HG02678 (cell line): ENCODE measurements around the gene SEZ6L.

Source experiments
- ATAC-seq: cut with Tn5 transposase; IDR thresholded peaks from one replicate; pipeline ENCODE4 v1.9.1; 2021; ENCODE audit warnings: mild to moderate bottlenecking, moderate library complexity; ENCODE audit not compliant: unreplicated experiment

SEZ6L gene

DNA sequence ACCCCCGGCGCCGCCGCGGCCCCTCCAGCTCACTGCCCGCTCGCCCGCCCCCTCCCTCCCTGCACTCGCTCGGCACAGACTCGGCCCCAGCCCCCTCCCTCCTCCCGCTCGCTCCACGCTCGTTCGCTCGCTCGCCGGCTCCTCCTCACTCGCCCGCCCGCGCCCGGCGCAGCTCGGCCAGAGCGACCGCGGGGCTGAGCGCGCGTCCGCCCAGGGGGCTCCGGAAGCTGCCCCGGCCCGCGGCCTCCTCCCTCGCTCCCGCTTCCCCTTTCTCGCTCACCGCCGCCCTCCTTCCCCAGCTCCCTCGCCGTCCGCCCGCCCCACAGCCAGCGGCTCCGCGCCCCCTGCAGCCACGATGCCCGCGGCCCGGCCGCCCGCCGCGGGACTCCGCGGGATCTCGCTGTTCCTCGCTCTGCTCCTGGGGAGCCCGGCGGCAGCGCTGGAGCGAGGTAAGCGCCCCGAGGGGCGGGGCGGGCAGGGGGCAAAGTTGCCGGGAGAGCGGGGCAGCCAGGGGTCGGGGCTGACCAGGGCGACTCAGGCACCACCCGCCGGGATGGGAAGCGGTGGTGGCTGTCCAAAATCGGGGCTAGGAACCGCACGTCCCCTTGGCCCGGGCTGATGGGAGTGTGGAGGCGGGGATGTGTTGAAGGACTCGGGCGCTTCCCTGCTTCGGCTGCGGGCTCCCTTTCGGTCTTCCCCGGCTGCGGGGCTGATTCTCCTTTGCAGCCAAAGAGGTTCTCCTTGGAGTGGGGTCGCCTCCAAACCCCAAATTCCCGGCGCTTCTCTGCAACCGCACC is at the start of gene SEZ6L:
TSS of gene SEZ6L (plus strand) at position 148 of the 797 bp plus-strand sequence. CDS start at position 356, 208 bp downstream.
- ATAC-seq = no peak

DNA sequence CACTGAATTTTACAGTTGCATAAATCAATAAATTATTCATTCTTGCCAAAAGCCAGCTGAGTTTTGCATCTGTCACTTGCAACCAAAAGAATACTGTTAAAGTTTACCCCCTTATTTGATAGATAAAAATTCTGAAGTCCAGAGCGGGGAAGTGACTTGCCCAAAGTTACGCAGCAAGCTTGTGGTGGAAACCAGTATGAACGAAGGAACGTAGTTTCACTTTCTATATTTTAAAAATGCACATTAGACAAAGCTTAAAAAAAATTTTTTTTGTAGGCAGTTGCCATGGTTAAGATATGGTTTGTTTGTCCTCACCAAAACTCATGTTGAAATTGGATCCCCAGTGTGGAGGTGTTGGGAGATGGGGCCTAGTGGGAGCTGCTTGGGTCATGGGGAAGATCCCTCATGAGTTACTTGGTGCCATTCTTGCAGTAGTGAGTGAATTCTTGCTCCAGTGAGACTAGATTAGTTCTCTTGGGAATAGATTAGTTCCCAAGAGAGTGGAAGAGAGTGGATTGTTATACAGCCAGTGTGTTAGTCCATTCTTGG is 46.3 kb upstream of the SEZ6L start:
- ATAC-seq = no peak

DNA sequence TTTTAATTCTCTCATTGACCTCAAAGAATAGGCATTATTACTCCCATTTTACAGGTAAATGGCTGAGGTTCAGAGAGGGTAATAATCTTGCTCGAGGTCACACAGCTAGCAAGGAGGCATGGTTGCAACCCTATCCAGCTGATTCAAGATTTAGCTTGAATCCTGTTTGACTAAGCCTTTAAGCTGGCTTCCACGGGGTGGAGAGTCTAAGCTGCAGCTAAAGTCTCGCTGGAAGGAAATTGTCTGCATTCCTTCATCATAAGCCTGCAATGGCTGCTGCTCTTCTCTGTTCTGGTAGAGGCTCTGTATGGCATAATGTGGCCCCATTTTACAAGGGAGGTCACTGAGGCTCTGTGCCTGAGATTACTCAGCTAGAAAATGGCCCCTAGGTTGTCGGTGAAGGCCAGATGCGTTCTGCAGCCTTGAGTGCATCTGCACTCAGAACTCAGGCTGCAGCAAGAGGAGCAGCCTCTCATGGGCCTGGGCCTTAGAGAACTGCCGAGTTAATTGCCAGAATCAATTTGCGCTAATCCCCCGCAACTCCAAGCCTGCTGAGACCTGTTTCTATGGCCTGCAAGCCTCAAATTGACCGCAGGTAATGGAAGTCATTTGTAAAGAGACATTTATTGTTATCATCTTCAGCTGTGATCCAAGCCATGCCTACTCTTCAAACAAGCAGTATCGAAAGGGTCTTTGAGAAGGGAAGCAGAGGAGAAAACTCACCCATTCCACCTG is 44.1 kb upstream of the SEZ6L start:
- ATAC-seq = no peak

DNA sequence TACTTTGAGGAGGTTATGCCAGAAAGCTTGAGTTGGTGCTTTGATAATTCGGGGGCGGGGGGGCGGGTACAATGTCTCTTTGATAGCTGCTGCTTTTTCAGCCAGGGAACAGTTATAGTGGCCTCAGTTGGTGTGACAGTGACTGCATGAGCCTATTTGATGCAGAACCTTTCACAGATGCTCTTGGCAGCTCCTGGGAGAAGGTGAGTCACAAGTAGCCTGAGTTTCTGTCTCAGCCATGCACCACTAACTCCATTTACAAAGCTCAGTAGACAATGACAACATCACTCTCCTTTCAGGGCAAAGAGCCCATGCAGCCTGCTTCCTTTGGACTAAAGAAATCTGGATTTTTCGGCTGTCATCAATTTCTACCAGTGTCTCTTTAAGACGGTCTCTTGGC is 42.1 kb upstream of the SEZ6L start:
- ATAC-seq = no peak

DNA sequence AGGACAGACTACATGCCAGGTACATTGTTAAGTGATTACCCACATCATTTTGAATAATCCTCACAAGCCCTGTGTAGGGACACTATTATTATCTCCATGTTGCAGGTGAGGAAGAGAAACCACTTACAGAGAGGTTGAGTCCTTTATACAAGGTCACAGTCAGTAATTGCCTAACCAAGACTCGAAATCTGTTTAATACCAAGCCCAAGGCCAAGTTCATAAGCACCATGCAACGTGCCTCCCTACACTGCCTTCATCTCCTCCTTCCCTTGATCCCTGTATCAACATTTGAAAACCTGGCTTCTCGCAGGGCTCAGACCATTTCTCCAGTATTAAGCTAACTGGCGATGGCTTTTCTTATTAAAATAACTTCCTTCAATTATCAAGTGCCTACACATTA is 41.7 kb upstream of the SEZ6L start:
- no peak for ATAC-seq

DNA sequence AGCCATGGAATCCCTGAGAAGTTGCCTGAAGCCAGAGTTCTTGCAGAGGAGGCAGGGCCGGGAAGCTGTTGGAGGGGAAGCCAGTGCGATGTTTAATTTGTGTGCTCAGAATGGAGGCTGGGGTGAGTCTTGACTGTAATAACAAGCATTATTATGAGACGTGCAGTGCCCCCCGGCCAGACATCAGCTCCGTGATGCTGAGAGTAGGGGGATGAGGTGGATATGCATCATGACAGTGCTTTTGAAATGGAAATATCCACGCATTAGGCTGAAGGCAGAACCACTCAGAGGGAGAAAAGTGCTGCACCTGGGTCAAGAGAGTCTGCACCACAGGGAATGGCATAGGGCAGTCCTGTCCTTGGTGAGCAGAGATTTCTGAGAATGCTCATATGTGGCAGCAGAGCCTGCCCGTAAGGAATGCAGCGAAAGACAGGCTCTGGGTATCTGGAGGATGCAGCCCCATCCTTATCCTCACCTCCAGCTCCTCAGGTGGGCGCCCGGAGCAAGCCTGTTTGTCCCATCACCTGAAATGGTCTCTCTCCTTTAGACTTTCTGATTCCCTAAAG is 37.6 kb upstream of the SEZ6L start:
- ATAC-seq = no peak

DNA sequence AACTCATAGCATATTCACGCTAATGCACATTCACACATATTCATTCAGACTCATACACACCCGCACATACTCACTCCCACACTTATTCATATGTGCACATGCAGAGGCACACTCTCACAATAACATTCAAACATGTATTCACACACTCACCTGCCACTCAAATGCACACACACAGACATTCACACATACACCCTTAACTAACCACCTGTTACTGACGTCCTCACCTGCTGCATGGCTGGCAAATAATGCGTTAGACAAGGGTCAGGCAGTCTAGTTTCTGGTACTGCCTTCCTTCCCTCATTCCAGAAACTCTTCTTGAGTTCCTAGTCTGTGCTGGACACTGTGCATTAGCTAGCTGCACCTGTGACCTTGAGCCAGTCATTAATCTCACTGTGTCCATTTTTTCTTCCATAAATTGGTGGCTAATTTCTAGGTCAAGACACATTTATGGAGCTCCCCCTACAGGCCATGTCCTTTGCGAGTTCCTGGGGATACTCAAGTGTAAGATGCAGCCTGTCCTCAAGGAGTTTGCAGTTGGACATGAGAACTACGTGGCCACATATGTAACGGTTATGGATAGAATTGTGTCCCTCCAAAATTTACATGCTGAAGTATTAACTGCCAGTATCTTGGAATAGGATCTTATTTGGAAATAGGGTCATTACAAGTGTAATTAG is 34.5 kb upstream of the SEZ6L start:
- ATAC-seq = no peak

DNA sequence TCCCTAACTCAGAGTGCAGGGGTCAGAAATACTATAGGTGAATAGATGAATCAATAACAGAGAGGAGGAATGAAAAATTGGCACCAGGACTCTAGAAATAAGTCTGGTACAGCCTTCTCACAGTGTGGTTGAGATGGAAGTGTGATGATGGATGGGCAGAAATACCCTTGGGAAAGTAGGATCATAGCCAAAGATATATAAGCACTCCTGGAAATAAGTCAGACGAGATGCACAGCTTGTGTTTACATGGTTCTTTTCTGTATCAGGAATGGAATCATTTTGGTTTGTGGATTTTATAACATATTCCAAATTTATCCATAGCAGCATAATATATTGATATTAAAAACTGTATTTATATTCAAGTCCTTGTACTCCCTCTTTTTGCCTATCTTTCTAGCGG is 33.5 kb upstream of the SEZ6L start:
- no peak for ATAC-seq

DNA sequence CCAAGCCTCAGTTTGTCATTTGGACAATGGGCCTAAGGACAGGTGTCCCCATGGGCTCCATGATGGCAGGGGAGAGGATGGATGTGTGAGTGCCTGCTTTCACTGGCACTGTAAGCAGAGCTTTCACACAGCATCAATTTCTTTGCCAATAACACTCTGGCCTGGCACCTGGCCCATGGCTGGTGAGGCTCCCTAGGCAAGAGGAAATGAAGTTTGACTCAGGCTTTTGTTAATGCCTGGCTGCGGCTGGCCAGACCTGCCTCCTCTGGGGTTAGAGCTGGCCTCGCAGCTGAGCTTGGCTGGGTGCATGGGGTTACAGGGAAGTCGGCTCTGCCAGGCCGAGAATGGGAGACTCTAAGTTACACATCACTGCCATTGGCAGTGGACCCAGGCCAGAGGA is 30.0 kb upstream of the SEZ6L start:
- ATAC-seq = no peak

DNA sequence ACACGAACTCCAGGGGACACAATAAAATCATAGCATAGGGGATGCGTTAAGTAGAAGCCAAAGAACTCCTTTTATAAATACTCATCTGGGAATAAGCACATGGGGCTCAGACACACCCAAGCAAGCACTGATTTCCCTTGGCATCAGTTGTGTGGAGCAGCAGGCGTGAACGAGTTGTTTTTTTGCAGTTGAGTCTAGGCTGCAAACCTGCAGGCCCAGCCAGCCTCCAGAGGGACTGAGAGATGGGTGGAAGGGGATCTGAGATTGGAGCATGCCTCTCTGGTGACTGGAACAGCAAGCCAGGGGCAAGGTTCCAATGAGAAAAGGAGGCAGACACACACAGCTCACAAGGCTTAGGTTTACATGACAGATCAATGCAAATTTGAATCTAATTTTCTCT is 27.4 kb upstream of the SEZ6L start:
- ATAC-seq = no peak

DNA sequence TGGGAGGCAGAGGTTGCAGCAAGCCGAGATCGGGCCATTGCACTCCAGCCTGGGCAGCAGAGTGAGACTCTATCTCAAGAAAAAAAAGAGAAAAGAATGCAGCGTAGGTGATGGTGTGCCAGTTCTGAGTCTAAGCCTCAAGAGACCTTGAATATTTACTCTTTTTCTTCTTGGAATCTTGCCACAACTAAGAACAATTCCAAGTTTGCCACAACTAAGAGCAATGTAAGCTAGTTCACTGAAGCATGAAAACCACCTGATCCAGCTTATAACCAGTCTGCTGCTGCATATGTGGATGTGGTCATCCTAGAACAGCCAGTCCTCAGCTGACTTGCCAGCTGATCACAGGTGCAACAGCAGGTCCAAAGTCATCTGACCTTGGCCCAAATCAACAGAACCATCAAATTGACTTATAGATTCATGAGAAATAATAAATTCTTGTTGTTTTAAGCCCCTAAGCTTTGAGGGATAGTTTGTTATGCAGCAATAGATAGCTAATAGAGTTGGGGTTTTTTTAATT is 25.4 kb upstream of the SEZ6L start:
- ATAC-seq = no peak

DNA sequence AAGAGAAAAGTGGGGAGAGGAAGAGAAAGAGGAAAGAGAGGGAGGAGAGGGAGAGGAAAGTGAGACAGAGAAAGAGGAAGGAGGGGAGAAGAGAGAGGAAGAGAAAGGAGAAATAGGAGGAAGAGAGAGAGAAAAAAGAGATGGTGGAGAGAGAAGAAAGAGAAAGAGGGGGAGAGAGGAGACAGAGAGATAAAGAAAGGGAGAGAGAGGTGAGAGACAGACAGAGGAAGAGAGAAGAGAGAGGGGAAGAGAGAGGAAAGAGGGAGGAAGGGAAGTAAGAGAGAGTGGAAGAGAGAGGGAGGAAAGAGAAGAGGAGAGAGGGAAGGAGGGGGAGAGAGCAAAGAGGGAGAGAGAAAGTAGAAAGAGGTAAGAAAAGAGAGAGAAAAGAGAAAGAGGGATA is 9.4 kb upstream of the SEZ6L start:
- ATAC-seq = no peak

DNA sequence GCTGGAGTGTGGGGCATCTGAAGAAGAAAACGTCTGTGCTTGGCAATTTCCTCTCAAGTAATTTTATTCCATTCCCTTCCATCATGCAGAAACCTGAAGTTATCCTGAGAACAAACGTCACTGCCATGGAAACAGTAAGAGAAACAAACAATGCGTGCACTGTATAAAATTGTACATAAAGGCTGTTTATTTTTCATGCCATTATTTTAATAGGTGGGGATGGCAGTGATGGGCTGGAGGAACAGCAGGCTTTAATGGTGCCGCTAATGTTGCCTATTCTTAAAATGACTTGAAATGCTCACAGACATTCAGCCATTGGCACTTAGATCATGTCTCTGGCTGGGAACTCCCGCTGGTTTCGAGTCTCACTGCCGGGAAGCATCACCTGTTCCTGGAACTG is 7.5 kb upstream of the SEZ6L start:
- ATAC-seq = no peak

DNA sequence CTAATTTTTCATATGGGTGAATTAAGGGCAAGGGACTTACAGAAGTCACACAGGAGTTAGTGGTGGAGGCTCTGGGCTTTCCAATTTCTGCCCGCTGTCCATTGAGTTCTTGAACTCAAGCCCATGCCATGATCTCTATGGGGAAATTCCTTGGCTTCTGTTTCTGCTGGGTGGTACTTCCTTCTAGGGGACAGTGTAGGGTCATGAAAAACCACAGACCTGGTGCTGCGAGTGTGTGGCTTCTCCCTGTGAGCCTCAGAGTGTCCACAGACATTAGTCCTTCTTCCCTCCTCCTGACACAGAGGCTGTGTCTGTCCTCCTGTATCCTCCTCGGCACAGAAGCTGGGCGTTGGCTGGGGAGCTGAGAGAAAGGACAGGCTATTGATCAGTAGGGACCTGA is 6.3 kb upstream of the SEZ6L start:
- no peak for ATAC-seq

DNA sequence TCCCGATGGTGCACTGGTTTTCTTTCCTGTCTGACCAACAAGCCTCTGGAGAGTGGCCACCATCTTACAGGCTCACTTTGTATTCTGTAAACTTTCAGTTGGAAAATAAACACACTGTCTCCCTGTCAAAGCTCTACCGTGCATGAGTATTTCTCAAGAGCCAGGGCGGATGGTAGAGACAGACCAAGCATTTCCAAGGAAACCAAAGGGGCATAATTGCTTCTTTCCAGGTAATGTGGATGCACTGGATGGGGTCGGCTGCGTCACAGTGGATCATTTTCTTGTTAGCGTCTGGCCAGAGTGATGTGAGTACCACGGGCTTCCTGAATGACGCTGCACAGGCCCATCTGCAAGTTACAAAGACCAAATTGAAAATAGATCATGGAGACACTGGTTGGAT is 5.1 kb upstream of the SEZ6L start:
- no peak for ATAC-seq

DNA sequence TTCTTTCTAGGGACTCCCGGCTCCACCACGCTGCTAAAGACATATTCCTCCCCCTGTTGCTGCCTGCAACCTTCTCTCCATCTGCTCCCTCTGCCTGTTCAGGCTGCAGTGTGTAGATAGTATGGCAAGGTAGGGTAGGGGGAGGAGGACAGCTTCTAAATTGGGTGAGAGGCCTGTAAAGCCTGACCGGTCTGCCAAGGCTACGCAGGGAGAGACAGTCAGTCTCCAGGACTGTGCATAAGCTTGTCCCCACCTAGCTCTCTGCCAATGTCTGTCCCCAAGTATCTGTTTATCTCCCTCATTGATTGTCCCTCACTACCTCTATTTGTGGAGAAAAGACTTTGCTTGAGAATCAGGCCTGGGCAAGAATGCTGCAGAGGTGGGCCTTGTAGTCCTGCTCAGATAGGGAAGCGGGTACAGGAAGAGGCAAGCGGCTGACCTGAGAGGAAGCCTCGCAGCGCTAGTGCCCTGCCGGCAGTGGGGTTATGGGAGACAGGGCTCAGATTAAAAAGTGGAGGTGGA is 871 bp upstream of the SEZ6L start:
- ATAC-seq = no peak

DNA sequence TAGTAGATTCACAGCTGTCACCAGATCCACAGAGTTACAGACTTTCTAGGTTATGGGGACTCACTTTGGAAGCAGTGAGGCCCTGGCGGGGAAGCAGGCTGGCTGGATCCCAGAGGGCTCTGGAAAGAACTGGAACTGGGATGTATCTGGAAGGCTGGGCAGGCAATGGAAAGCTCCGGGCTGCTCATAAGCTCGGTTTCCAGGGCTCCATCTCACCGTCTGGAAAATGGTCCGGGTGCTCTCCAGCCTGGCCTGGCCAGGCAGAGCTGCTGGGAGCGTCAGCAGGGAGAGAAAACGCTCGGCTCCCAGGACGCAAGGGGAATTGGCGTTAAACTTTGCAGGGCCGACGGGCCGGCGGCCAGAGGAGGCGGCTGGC is 335 bp upstream of the SEZ6L start:
- no peak for ATAC-seq

DNA sequence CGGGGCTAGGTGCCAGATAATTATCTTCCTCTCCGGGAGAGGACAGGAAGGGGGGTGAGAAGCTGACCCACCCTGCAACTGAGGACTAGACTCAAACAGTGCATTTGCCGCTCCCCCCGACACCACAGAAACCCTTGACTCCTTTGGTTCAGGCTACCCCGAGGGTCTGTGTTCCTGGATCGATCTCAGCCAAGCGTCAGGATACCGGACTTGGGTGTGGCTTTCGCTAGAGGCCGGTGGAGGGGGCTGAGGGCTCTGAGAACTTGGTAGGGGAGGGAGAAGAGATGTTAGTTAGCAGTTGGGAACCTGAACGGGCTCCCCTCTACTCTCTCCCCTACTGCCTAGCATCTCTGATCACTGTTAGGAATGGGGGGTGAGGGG is 840 bp downstream of the SEZ6L start:
- no peak for ATAC-seq

DNA sequence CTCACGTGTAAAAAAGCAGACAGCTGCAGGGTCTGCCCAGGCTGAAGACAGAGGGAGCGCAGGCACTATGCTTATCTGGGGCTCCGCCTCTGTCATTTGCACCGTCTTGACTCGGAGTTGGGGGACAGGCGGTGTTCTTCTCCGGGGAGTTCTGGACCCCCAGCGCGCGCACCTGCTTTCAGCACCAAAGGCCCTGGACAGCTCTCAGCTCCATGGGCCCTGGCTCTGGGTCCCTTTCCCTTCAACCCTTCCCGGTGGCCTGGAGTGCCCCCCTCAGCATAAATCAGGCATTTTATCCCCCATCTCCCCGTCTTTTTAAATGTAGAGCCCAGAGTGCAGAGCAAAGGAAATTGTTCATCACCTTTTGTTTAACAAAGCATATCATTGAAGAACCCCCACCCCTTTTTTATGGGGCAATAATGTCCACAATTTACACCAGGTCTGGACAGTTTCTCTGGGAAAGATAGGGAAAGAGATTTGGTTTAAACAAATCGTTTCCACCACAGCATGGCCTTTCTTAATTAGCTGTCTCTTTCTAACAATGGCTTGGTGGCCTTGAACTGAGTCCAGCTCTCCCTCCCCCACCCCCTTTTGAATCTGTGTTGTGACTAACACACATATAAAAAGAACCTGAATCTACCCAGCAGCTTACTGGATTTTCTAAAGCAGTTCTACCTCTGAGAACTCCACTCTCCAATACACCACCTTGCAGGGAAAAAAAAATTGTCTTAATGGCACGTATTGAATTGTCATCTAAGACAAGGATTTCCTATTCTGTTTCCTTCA is 1.7 kb downstream of the SEZ6L start:
- ATAC-seq = no peak

DNA sequence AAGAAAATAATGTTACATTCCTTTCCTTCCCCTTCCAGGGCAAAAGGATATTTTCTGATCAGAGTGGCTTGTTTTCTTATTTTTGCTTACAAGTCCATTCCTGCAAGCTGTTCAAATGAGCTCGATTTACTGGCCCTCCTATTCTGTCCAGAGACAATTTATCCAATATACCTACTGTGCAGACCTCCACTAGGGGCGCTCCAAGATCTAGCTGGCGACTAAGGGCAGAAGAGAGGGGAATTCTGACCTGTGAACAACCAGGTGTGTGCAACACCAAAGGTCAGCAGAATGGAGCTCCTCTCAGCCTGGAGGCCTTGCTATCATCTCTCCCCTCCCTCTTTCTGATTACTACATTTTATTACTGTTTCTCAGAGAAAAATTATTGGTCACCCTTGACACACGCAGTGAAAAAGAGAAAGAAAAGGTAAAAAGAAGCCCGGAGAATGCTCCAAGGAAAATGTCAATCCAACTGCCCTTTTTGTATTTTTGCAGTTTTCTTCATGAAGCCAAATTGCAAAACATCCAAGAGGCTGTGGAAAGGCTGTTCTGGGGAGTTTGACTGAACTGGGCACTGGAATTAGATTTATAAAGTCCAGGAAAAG is 3.2 kb downstream of the SEZ6L start:
- no peak for ATAC-seq
